Activated CD4-positive, alpha-beta T cell treated with anti-CD3 and anti-CD28 coated beads, Interleukin-2, amount 50 U/mL, for 16 hours (primary cell): ENCODE measurements around the gene GTF3C1.

Source experiments
- DNase-seq: peaks from one replicate; pipeline ENCODE4 v3.0.0-alpha.2; 2020

GTF3C1 gene

DNA sequence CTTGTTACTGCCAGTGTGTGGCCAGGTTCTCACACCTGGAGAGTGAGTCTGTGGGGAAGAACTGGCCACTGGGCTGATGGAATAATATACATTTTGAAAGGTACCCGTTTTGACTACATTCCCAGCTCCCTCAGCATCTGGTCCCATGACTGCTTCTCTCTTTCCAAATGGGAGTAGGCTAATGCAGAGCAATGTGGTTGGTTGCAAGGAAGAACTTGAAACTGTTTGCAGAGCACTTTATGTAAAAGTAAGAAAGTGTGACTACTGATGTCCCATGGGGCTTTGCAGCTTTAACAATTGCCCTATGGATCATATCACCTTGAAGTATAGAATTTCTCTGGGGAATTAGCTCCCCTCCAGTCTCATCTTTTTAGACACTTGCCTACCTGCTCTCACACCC is 9.2 kb upstream of the GTF3C1 start:
- no peak for DNase-seq

DNA sequence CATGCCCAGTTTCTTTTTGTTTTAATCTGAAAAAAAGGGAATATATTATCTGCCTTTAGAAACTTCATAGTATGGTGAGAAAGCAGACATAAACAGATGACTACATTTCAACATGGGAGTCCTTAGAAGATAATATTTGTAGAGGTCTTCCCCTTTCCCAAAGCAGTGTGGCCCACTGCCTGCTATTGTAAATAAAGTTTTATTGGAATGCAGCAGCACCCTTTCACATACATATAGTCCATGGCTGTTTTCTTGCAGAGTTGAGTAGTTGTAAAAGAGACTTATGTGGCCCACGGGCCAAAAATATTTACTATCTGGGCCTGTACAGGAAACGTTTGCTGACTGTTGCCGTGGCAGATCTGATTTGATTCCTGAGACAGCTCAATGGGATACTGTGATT is 8.7 kb upstream of the GTF3C1 start:
- no peak for DNase-seq

DNA sequence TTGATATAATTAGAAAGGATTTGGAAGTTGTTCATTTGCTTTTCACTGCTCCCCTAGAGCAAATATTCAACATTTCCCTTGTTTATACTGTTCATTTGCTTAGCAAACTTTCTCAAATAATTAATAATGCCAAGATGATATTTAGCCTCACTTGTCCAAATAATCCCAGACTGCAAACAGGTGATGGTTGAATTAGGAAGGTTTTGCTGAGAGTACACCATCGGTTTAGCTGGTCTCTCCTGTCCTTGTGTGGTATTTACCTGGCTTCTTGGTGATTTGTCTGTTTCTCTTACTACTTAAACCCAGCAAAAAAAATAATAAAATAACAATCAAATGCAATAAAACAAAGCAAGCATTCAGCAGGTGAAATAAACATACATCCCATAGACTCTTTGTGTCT is 6.8 kb upstream of the GTF3C1 start:
- DNase-seq: no peak

DNA sequence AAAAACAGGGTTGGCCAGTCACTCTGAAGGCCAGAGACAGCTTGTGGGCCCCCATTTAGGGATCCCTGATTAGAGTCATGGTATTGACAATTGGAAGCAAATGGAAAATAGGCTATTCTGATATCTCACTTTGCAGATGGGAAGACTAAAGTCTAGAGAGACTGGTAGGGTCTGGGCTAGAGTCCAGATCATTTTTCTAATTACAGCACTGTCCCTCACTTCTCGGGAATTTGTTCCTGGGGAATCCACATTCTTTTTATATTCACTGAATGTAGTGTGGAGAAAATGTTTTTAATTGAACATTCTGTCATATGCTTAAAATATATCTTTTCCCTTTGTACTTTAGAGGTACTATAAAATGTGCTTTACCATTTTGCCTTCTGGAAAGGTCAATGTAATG is 1.3 kb upstream of the GTF3C1 start:
- DNase-seq: no peak

DNA sequence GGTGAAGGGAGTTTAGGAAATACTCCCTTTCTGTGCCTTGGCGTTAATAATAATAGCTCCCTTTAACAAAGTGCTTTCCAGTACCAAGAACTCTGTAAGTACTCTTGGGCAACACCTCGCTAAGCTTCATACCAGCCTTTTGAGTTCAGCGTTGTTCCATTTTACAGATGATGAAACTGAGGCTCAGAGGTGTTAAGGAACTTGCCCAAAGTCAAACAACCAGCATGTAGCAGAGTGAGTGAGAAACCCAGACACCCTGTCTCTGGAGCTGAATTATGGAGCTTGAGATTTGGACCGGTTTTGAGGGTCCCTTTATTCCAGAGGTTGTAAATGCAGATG is 838 bp upstream of the GTF3C1 start:
- DNase-seq: no peak

DNA sequence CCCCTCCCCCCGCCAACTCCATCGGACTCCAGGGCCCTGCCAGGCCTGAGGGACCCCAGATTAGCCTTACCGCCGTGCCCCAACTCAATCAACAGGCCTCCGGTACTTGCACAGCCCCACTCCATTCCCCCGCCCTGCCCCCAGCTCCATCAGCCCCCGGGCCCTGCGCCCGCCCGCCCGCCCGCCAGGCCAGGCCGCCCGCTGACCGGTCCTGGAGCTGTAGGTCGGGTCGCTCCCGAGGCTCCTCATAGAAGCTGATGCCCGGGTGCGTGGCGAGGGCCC is 308 bp downstream of the GTF3C1 start:
- DNase-seq: no peak

DNA sequence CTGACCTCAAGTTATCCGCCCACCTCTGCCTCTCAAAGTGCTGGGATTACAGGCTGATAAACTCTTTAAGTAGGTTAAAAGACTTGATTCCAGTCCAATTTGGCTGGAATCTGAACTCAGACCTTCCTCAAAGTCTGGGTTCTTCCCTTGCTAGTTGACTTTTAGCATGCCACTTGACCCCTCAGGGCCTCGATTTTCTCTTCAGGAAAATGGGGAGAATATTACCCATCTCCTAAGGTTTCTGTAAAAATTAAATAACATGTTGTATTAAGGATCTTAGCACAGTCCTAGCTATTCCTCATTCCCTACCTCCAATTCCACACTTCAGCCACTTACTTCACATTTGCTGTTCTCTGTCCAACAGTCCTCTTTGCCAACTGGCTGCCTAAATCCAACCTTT is 1.9 kb downstream of the GTF3C1 start:
- DNase-seq: no peak

DNA sequence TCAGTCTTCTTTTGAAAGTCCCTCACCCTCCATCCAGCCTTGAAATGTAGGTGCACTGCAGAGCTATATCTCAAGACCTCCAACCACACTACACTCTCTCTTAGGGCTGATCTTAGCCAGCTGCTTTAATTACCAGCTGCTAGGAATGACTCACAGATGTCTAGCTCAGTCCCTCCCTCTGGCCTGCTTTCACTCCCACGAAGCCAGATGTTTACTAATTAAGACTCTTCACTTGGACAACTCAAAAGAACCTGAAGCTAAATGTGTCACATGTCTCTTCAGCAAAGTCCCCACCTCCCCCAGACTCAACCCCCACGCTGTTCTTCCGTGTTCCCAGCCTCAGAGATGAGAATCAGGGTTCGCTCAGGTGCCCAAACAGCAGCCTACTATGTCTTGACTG is 2.6 kb downstream of the GTF3C1 start:
- peak; percentile 34 for DNase-seq

DNA sequence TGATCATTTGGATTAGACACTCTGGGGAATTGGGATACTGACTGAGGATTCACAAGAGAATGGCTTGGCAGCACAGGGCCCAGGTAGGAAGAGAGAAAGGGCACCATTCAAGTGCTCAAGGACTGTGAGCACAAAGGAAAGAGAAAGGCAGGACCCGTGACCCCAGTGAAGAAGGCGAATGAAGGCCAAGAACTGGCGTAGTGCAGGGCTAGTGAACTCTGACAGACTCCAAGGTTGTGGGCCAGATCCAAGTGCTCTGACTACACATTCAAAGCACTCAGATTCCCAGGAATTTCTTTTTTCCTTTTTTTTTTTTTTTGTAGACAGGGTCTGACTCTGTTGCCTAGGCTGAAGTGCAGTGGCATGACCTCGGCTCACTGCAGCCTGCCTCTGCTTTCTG is 5.0 kb downstream of the GTF3C1 start:
- DNase-seq: no peak

DNA sequence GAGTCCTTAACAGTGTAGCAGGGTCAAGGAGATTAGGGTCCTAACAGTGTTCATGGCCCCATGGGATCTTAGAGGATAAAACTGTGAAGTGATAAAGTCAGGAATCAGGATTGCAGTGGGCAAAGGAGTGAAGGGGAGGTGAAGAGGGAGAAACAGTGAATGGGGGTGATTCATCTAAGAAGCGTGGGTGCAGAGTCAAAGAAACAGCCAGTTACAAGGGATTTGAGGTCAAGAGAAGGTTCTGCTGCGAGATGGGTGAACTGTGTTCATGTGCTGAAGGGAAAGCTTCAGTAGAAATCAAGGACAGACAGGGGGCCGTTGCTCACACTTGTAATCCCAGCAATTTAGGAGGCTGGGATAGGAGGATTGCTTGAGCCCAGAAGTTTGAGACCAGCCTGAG is 5.9 kb downstream of the GTF3C1 start:
- DNase-seq: no peak

DNA sequence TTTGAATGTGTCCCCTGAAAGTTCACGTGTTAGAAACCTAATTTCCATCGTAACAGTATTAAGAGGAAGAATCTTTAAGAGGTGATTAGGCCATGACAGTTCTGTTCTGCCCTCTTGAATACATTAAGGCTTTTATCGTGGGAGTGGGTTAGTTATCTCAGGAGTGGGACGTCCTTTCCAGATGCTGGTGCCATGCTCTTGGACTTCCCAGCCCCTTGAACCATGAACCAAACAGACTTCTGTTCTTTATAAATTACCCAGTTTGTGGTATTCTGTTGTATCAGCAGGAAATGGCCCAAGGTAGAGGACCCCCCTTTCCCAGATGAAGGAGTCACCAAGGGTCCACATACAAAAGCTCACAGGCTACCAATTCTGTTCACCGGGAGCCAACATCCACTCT is 10.1 kb downstream of the GTF3C1 start:
- DNase-seq: no peak

DNA sequence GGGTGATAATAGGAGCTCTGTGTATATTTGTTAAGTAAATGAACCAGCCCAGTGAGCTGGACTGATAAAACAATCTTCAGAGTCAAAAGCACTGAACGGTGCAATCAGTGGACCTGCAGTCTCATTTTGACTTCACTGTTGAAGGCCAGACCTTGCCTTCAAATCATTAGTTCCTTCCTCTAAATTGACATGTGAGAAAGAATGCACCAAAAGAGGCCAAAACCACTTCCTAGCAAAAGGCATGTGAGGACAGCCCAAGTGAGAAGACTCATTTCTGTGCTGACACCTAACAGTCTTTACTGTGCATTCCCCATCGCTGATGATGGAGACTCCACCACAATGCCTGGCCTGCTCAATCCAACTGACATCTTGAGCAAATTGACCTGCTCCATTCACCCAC is 10.6 kb downstream of the GTF3C1 start:
- peak; percentile 37 for DNase-seq

DNA sequence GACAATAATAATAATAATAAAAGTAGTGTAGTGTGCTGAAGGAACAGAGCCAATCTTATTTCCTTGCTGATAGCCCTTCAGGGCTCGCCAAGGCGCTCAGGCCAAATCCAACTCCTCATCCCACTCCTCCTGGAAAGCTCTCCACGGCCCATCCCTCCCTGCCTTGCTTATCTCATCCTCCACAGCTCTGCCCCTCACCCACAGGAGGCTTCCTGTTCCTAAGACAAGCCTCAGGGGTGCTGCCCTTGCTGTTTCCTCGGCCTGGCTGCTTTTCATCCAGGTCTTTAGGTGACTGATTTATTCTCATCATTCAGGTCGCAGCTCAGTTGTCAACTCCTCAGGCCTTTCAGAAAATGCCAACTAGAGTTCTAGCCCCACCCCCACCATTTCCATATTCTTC is 11.2 kb downstream of the GTF3C1 start:
- no peak for DNase-seq

DNA sequence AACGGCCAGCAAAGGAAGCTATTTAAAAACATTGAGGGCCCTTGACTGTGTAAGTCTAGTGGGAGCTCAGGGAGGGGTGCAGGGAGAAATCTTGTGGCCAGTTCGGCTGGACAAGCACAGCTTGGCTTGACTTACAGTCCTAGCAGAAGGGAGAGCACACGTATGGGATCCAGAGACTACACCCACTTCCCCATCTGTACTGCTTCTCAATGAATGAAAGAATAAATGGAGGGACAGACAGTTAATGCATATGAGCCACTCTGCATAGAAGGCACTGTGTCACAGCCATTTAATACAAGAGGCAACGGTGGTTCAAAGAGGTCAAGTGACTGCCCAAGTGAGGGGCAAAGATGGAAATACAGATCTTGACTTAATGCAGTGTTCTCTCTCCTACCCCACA is 15.5 kb downstream of the GTF3C1 start:
- DNase-seq: no peak

DNA sequence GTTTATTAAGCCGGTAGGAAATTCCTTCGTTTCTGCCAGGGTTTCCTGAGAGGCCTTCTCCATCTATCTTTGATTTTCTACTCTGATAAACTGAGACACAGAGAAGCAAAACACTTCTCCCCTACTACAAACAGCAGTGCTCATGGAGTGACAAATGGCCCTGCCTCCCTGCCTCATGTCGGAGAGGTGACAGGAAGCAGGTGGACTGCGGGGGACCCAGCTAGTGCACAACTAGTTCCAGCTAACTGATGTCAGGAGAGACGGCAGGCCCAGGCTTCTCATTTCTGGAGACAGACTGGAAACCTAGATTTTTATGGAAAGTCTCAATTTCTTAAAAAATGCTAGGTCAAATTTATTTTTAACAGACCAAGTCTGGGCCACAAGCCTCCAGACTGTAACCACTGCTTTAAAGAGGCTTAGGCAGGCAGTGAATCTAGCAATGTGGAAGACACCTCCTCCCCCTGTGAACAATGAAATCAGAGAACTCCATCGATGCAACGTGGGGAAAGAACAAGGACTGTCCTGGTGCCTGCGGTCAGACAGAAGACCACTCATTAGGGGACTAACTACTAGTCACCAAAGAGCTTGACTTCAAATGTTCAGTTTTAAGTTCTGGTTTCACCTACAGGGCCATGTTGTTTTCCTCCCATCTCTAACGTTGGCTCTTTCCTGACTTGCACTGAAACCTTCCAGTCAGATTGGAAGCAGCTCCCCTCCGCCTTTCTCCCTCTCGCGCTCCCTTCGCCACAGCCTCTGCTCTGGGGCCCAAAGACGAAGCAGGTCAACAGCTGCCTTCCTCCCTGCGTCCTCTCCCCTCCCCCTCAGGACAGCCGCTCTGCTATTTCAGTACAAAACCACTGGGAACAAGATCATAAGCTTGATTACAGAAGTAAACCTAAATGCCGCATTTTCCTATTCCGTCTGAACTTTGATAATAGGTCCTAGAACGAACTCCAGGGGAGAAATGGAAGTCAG is 17.6 kb downstream of the GTF3C1 start:
- no peak for DNase-seq

DNA sequence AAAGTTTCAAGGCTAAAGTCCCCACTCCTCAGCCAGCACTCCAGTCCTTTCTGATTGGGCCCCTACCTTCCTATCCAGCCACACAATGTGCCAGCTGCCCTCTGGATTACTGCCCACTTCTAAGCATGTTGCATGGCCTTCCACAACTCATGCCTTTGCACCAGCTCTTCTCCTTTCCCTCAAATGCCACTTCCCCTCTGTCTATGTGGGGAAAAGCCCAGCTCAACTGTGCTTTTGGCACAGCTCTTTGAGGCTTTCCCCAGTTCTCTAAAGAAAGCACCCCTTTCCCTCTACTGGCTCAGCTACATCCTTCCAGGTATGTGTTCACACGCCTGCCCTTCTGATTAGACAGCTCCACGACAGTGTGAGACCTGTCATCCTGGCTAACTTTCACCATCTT is 18.5 kb downstream of the GTF3C1 start:
- no peak for DNase-seq

DNA sequence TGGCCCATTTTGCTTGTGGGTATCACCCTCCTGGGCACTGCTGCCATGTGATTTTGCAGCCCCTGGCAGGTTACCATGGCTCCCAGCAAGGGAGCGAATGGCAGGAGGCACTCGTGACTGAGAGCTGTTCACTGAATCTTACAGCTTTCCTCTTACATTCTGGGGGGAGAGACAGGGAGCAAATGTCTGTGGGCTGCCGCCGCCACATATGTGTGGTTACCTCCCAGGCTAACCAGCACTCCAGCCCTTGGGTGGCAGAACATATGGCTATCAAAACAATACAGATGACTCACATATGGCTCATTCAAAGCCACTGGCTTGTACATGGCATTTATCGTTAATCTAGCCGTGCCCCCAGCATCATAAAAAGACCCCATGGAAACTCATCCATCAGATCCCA is 19.8 kb downstream of the GTF3C1 start:
- no peak for DNase-seq

DNA sequence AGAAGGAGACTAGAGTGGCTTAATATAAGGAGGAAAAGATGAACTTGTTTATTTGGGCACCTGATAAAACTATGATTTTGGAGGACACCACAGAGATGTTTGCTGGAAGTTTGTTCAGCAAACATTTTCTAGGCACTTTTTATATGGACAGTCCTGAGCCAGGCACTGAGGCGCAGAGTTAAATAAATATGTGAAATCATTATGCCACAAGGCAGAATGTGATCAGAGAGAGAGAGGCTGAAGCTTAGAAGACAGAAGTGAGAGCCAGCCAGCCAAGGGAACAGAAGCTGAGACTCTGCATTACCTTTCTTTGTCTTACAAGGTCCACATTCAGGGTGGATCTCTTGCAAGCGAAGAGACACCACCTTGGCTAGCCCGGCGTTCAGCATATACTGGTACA is 21.4 kb downstream of the GTF3C1 start:
- no peak for DNase-seq

DNA sequence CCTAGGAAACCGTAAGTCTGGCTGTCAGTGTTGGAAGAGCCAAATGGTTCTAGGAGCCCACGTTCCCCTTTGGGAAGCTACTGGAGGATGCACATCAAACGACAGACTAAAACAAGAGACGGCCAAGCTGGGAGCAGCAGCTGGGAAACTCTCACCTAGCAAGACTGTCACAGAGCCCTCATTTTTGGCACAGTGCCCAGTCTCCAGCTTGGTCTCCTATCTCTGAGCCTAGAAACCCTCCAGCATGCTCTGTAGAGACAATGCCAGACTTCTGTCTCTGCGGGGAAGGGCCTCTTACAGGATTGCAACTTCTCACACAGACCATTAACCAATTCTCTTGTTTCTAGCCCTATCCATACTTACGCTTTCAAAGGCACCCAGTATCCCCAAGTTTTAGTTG is 23.5 kb downstream of the GTF3C1 start:
- DNase-seq: no peak

DNA sequence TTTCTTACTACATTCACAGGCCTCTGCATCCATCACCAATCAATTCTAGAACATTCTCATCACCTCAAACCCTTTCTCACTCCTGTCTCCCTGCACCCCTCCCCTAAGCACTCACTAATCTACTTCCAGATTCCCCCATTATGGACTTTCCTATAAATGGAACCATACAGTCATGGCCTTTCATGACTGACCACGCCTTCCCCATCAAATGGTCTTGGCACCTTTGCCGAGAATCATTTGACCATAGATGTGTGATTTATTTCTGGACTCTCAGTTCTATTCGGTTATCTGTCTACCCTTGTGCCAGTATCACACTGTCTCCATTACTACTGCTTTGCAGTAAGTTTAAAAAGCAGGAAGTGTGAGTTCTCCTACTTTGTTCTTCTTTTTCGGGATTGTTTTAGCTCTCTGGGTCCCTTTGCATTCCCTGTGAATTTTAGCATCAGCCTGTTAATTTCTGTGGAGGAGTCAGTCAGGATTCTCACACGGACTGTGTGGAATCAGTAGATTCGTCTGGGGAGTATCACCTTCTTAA is 27.5 kb downstream of the GTF3C1 start:
- DNase-seq: no peak

DNA sequence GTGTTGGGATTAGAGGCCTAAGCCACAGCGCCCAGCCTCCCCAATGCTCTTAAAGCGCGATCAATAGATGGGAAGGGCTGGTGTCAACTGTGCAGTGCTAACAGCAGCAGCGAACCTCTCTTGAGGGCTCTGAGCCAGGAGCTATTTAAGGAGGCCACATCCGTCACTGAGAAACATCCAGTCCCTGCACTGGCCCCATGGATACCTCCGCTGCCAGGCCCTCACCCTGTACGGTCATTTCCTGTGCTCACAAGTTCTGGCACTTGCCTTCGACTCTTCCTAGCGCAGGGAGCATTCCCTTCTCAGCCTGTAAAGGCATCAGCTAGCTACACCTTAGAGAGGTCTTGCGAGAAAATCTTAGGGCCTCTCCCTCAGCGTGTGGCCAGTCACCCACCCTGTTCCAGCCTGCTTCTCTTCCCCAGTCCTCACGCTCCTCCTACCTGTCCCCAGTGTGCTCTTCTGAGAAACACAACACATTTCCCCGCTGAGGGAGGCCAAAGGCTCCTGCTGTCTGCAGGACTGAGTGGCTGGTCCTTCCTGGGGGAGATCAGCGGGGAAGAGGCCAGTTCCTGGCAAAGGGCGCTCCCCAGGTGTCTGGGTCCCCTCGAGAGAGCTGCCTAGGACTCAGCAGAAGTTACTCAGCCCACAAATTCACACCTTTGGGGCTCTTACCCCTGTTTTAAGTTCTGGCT is 28.6 kb downstream of the GTF3C1 start:
- DNase-seq: no peak

DNA sequence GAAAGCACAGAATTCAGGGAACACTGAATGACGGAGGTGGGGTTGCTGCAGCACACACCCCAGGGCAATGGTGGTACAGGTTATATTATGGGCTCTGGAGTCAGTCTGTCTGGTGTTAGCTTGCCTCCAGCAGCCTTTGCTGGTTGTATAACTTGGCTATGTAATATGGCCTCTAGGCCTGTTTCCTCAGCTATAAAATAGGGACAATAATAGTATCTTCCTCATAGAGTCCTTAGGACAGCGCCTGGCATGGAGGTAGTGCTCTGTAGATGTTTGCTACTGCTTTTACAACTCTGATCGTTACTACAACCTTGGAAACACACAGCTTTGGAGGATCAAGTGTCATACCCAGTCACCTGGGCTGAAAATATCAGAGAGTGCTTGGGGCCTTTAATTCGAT is 31.5 kb downstream of the GTF3C1 start:
- DNase-seq: no peak

DNA sequence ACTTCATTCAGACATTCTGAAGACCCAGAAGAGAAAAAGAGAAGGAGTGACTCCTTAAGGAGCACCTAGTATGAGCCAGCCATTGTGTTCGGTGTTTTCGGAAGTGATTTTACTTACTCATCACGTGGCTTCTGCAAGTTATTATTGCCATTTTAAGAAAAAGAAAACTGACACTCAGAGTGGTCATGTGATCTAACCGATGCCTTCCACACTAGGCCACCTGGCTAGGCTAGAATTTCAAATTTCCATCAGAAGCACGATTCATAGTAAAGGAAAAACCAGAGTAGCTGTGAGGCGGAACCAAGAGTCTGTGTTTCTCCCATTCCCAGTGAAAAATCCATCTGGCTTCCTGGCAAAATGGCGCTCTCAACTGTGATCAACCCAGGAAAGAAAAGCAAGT is 32.0 kb downstream of the GTF3C1 start:
- no peak for DNase-seq

DNA sequence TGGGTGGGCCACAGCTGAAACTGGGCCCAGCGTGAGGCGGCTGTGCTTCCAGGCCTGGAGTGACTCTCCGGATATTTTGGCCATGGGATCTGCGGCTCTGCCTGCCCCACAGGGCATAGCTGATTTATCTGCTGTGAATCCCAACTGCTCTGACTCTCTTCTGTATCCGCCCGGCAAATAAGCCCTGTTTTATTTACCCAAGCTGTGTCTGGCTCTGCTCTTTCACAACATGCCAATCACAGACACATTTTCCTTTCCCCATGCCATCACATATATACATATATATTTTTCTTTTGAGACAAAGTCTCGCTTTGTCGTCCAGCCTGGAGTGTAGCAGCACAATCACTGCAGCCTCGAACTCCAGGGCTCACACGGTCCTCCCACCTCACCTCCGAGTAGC is 33.3 kb downstream of the GTF3C1 start:
- no peak for DNase-seq

DNA sequence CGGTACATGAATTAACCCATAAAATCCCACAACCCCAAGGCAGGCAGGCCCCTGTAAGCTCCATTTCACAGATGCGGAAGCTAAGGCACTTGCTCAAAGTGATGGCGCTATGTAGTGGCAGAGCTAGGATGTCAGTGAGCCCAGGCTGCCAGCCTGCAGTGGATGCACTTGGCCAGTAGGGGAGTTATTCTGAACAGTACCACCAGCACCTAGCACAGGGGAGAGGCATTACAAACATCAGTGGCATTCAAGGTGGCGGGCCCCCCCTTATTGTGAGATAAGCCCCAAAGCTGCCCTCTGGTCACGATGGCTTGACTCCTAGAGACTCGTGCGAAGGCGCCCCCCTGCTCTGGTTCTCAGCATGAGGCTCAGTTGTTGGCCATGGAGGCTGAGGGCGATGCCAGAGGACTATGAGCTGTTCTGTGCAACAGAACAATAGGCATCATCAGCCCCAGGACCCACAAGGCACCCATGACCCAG is 33.8 kb downstream of the GTF3C1 start:
- DNase-seq: peak; percentile 29
